Omental fat pad (tissue), 4 donors: ENCODE results near the gene CDK1. TPM values are rescaled to one million over a fixed set of nuclear protein-coding genes. Genes with fewer than 3 reads are reported as not detected.

ENCODE experiments used
- ATAC-seq: fragments of 150-250 bp; one replicate; pipeline ENCODE4 v1.9.1; 2016; ENCODE audit warnings: mild to moderate bottlenecking, moderate library complexity; ENCODE audit not compliant: low FRiP score
- DNase-seq: peaks from one replicate; pipeline ENCODE4 v3.0.0-alpha.2; 2019; ENCODE audit warnings: low spot score
- CTCF ChIP-seq, 3 donors: fragments of 450-650 bp; IDR thresholded peaks; one replicate each; pipeline ENCODE4 v1.5.1; 2016 to 2017; ENCODE audit warnings: antibody characterized with exemption in 3 of 3, mild to moderate bottlenecking in 3 of 3, moderate library complexity in 2 of 3
- total RNA-seq, 4 donors: library from RNA; depleted of rRNA; stranded (reverse); fragments of >200 nt; gene quantifications; one replicate each; pipeline ENCODE4 v1.1.0, GENCODE V29; 2016

Gene CDK1
- total RNA-seq, 4 donors from 2014 or later, result 1.9 to 9.1 (median 5.0) TPM

- TF ChIP-seq CTCF (IDR thresholded peaks at IDR 0.05), result no peak
- no peak for DNase-seq
- no peak for ATAC-seq
Observed at GRCh38 chr10:60799971-60800650, 21.8 kb downstream of the CDK1 start.

- DNase-seq (no peak), ATAC-seq (no peak)
- TF ChIP-seq CTCF (IDR thresholded peaks at IDR 0.05), result no peak
Observed at GRCh38 chr10:60800918-60801317, 22.6 kb downstream of the CDK1 start.

DNA sequence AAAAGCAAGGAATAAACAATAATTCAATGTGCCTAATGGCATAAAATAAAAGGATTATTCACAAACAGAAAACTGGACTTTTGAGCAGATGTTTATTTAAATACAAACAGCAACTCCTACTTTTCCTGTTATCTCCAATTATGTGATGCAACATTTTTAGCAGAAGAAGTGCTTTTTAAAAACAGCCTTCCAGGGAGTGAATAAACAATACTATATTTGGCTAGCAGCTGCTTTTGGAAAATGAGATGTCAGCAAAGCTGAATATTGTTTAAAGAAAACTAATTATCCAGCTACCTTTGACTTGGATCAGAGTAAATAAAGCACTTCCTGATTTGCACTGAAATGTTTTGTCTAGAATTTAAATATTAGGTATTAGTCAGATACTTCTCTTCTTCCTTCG, 23.2 kb downstream of the CDK1 start:
- DNase-seq, result no peak
- ATAC-seq, result no peak
- no peak for TF ChIP-seq CTCF (IDR thresholded peaks at IDR 0.05)

GRCh38 chr10:60803433-60803832, 25.2 kb downstream of the CDK1 start:
- DNase-seq, result no peak
- no peak for ATAC-seq
- no peak for TF ChIP-seq CTCF (IDR thresholded peaks at IDR 0.05)

DNA sequence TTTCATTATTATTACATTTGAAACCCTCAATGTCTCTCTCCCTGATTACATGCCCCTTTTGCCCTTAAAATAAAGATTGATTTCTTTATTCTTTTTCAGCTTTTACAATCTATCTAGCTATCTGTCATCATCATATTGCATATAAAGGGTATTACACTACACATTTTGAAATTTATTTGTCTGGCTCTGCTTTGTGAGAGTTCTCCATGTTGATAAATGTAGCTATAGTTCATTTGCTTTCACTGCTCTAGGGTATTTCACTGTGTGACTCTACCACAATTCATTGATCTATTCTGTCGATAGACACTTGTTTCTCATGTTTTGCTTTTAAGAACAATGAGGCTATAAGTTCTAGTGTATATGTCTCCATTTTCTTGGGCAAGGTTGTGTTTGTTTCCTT, 25.6 kb downstream of the CDK1 start:
- DNase-seq (no peak), ATAC-seq (no peak)
- TF ChIP-seq CTCF (IDR thresholded peaks at IDR 0.05), result no peak

DNA sequence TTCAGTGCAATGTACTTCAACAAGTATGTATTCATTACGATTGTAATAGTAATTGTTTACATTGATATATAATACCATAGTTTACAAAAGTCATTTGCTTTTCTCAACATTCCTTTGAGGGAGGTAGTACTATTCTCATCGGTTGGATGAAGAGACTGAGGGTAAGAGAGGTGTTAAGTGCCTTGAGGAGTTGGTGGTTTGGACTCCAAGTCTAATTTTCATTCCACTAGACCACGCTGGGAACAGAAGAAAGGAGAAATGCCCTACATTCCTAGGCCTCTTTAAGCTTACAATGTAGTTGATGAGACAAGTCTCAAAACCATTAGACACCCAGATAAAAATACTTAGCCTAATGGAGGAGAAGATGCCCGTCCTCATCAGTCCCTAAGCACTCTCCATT, 28.6 kb downstream of the CDK1 start:
- DNase-seq (no peak), ATAC-seq (no peak)
- no peak for TF ChIP-seq CTCF (IDR thresholded peaks at IDR 0.05)

GRCh38 chr10:60807499-60807898, 29.2 kb downstream of the CDK1 start:
- no peak for DNase-seq
- TF ChIP-seq CTCF (IDR thresholded peaks at IDR 0.05), result no peak
- no peak for ATAC-seq
